ENCODE data around the gene GUCA2A. TPM values are rescaled to one million over a fixed set of nuclear protein-coding genes. Genes with fewer than 3 reads are reported as not detected.

The GUCA2A gene
- total RNA-seq, 1 donor, result not detected

GRCh38 chr1:42201986-42202385 lies 37.4 kb upstream of the GUCA2A start:
- TF ChIP-seq CTCF (IDR thresholded peaks at IDR 0.05; ENCODE audit: insufficient read depth, low read length), result no peak
- H3K4me3 ChIP-seq (ENCODE audit: low read depth, low read length), result no peak overlapping the region
- no peak for DNase-seq (ENCODE audit: low read depth)

DNA sequence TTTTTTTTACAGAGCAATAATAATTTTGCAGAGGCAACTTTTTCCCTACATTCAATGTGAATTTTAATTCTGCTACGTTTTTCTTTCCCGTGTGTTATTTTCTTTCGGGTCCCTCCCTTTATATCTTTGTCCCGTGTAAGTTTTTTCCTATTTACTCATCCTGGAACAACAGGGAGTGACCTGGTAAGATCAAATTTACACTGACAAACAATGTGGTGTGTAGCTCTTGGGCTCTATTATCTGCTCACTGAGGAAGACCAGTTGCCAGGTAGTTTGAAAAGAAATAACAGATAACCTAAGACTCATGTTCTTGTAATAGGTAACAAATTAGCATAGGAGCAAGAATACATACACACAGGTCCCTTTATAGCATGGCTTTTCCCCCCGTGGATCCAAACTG lies 33.7 kb upstream of the GUCA2A start:
- no peak overlapping the region for H3K4me3 ChIP-seq (ENCODE audit: low read depth, low read length)
- no peak for DNase-seq (ENCODE audit: low read depth)
- TF ChIP-seq CTCF (IDR thresholded peaks at IDR 0.05; ENCODE audit: insufficient read depth, low read length), result no peak

DNA sequence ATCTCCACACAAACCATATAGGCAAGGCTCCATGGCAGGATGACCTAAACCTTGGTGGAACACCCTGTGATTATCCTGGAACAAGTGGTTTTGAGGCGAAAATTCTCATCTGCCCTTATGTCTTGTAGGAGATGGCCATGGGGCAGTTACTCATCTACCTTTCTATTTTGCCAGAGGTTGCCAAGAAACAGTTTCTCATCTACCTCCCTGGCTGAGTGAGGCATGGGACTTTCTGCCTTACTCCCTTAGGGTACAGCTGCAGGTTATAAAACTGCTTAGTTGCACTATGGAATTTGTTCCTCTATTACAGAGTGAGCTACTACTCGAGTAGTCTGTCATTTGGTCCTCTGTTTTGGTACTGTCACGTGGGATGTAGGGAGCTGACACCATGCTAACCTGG lies 31.3 kb upstream of the GUCA2A start:
- H3K4me3 ChIP-seq (ENCODE audit: low read depth, low read length), result no peak overlapping the region
- no peak for TF ChIP-seq CTCF (IDR thresholded peaks at IDR 0.05; ENCODE audit: insufficient read depth, low read length)
- DNase-seq (ENCODE audit: low read depth), result no peak

- H3K4me3 ChIP-seq (ENCODE audit: low read depth, low read length), result no peak overlapping the region
- DNase-seq (ENCODE audit: low read depth), result no peak
- TF ChIP-seq CTCF (IDR thresholded peaks at IDR 0.05; ENCODE audit: insufficient read depth, low read length), result no peak
Measured at GRCh38 chr1:42192106-42192505, 27.6 kb upstream of the GUCA2A start.

DNA sequence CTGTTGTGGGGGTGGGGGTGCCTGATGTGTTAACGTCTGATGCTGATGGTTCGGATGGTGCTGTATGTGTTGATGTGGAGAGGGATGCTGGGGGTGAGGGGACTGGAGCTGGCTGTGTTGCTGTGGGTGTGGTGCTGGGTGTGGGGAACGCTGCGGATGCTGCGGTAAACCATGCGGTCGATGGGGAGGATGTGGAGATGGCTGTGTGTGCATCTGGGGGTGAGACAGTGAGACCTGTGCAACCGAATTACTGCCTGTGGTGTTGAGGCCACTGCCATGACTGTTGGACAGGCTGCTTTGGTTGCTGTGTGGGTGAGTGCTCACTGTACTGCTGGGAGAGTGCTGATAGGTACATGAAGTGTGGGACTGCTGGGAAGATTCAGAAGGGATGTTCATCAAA lies 26.8 kb upstream of the GUCA2A start:
- no peak overlapping the region for H3K4me3 ChIP-seq (ENCODE audit: low read depth, low read length)
- no peak for TF ChIP-seq CTCF (IDR thresholded peaks at IDR 0.05; ENCODE audit: insufficient read depth, low read length)
- no peak for DNase-seq (ENCODE audit: low read depth)

GRCh38 chr1:42189931-42190853 lies 25.6 kb upstream of the GUCA2A start:
- no peak for TF ChIP-seq CTCF (IDR thresholded peaks at IDR 0.05; ENCODE audit: insufficient read depth, low read length)
- no peak for DNase-seq (ENCODE audit: low read depth)
- H3K4me3 ChIP-seq (ENCODE audit: low read depth, low read length), result no peak overlapping the region
